ENCODE data around the gene SDE2.
"Not testable (repeated sequence)": the region's sequence is repeated elsewhere in the genome, so short reads cannot be mapped to it uniquely, and the experiment has no call there.

SDE2 gene

GRCh38 chr1:226029093-226029496 is 30.0 kb upstream of the SDE2 start:
- Histone ChIP-seq H3K4me3 (ENCODE audit: low read depth in 1 of 2, low read length in 2 of 2) (no peak overlapping the region), H3K27ac (ENCODE audit: low read depth, low read length) (no peak overlapping the region), H3K9ac (ENCODE audit: low read length) (no peak overlapping the region), H3K36me3 (ENCODE audit: insufficient read depth, low read length) (no peaks in the 10 kb centered on the region), H3K9me3 (ENCODE audit: low read length) (no peaks in the 10 kb centered on the region), H3K4me1 (ENCODE audit: insufficient read depth, low read length) (no peaks in the 10 kb centered on the region), H3K27me3 (ENCODE audit: control insufficient read depth in 1 of 2, insufficient read depth in 2 of 2, low read length in 2 of 2) (no peaks in the 10 kb centered on the region)

GRCh38 chr1:226027538-226028217 is 28.5 kb upstream of the SDE2 start:
- Histone ChIP-seq H3K9ac (ENCODE audit: low read length) (no peak overlapping the region), H3K4me1 (ENCODE audit: insufficient read depth, low read length) (no peaks in the 10 kb centered on the region), H3K4me3 (ENCODE audit: low read depth in 1 of 2, low read length in 2 of 2) (no peak overlapping the region), H3K27me3 (ENCODE audit: control insufficient read depth in 1 of 2, insufficient read depth in 2 of 2, low read length in 2 of 2) (no peaks in the 10 kb centered on the region), H3K36me3 (ENCODE audit: insufficient read depth, low read length) (no peaks in the 10 kb centered on the region), H3K9me3 (ENCODE audit: low read length) (no peaks in the 10 kb centered on the region), H3K27ac (ENCODE audit: low read depth, low read length) (no peak overlapping the region)

GRCh38 chr1:226026833-226027232 is 27.7 kb upstream of the SDE2 start:
- Histone ChIP-seq H3K36me3 (ENCODE audit: insufficient read depth, low read length) (no peaks in the 10 kb centered on the region), H3K4me3 (ENCODE audit: low read depth in 1 of 2, low read length in 2 of 2) (no peak overlapping the region), H3K4me1 (ENCODE audit: insufficient read depth, low read length) (no peaks in the 10 kb centered on the region), H3K27ac (ENCODE audit: low read depth, low read length) (no peak overlapping the region), H3K9ac (ENCODE audit: low read length) (no peak overlapping the region), H3K27me3 (ENCODE audit: control insufficient read depth in 1 of 2, insufficient read depth in 2 of 2, low read length in 2 of 2) (no peaks in the 10 kb centered on the region), H3K9me3 (ENCODE audit: low read length) (no peaks in the 10 kb centered on the region)

GRCh38 chr1:226023735-226024134 is 24.6 kb upstream of the SDE2 start:
- H3K27me3 ChIP-seq (ENCODE audit: control insufficient read depth in 1 of 2, insufficient read depth in 2 of 2, low read length in 2 of 2) = no peaks in the 10 kb centered on the region
- H3K4me1 ChIP-seq (ENCODE audit: insufficient read depth, low read length) = no peaks in the 10 kb centered on the region
- no peak overlapping the region for H3K27ac ChIP-seq (ENCODE audit: low read depth, low read length)
- no peak overlapping the region for H3K4me3 ChIP-seq (ENCODE audit: low read depth in 1 of 2, low read length in 2 of 2)
- no peak overlapping the region for H3K9ac ChIP-seq (ENCODE audit: low read length)
- no peaks in the 10 kb centered on the region for H3K36me3 ChIP-seq (ENCODE audit: insufficient read depth, low read length)
- no peaks in the 10 kb centered on the region for H3K9me3 ChIP-seq (ENCODE audit: low read length)

- Histone ChIP-seq H3K9me3 (ENCODE audit: low read length) (no peaks in the 10 kb centered on the region), H3K27me3 (ENCODE audit: control insufficient read depth in 1 of 2, insufficient read depth in 2 of 2, low read length in 2 of 2) (no peaks in the 10 kb centered on the region), H3K4me1 (ENCODE audit: insufficient read depth, low read length) (no peaks in the 10 kb centered on the region), H3K36me3 (ENCODE audit: insufficient read depth, low read length) (no peaks in the 10 kb centered on the region), H3K27ac (ENCODE audit: low read depth, low read length) (no peak overlapping the region), H3K4me3 (ENCODE audit: low read depth in 1 of 2, low read length in 2 of 2) (no peak overlapping the region), H3K9ac (ENCODE audit: low read length) (no peak overlapping the region)
Observed at GRCh38 chr1:226021801-226022200, 22.7 kb upstream of the SDE2 start.

- Histone ChIP-seq H3K9me3 (ENCODE audit: low read length) (no peaks in the 10 kb centered on the region), H3K27ac (ENCODE audit: low read depth, low read length) (no peak overlapping the region), H3K27me3 (ENCODE audit: control insufficient read depth in 1 of 2, insufficient read depth in 2 of 2, low read length in 2 of 2) (no peaks in the 10 kb centered on the region), H3K9ac (ENCODE audit: low read length) (no peak overlapping the region), H3K36me3 (ENCODE audit: insufficient read depth, low read length) (no peaks in the 10 kb centered on the region), H3K4me1 (ENCODE audit: insufficient read depth, low read length) (no peaks in the 10 kb centered on the region), H3K4me3 (ENCODE audit: low read depth in 1 of 2, low read length in 2 of 2) (no peak overlapping the region)
Observed at GRCh38 chr1:226021401-226021800, 22.3 kb upstream of the SDE2 start.

- Histone ChIP-seq H3K36me3 (ENCODE audit: insufficient read depth, low read length) (no peaks in the 10 kb centered on the region), H3K4me1 (ENCODE audit: insufficient read depth, low read length) (no peaks in the 10 kb centered on the region), H3K9ac (ENCODE audit: low read length) (no peak overlapping the region), H3K27me3 (ENCODE audit: control insufficient read depth in 1 of 2, insufficient read depth in 2 of 2, low read length in 2 of 2) (no peaks in the 10 kb centered on the region), H3K9me3 (ENCODE audit: low read length) (no peaks in the 10 kb centered on the region), H3K4me3 (ENCODE audit: low read depth in 1 of 2, low read length in 2 of 2) (no peak overlapping the region), H3K27ac (ENCODE audit: low read depth, low read length) (no peak overlapping the region)
Observed at GRCh38 chr1:226019572-226019971, 20.4 kb upstream of the SDE2 start.

- Histone ChIP-seq H3K4me3 (ENCODE audit: low read depth in 1 of 2, low read length in 2 of 2) (no peak overlapping the region), H3K9me3 (ENCODE audit: low read length) (no peaks in the 10 kb centered on the region), H3K4me1 (ENCODE audit: insufficient read depth, low read length) (no peaks in the 10 kb centered on the region), H3K27ac (ENCODE audit: low read depth, low read length) (no peak overlapping the region), H3K27me3 (ENCODE audit: control insufficient read depth in 1 of 2, insufficient read depth in 2 of 2, low read length in 2 of 2) (no peaks in the 10 kb centered on the region), H3K36me3 (ENCODE audit: insufficient read depth, low read length) (no peaks in the 10 kb centered on the region), H3K9ac (ENCODE audit: low read length) (no peak overlapping the region)
Observed at GRCh38 chr1:226017070-226017469, 17.9 kb upstream of the SDE2 start.

- Histone ChIP-seq H3K4me3 (ENCODE audit: low read depth in 1 of 2, low read length in 2 of 2) (no peak overlapping the region), H3K9me3 (ENCODE audit: low read length) (no peaks in the 10 kb centered on the region), H3K27me3 (ENCODE audit: control insufficient read depth in 1 of 2, insufficient read depth in 2 of 2, low read length in 2 of 2) (no peaks in the 10 kb centered on the region), H3K36me3 (ENCODE audit: insufficient read depth, low read length) (no peaks in the 10 kb centered on the region), H3K9ac (ENCODE audit: low read length) (no peak overlapping the region), H3K27ac (ENCODE audit: low read depth, low read length) (no peak overlapping the region), H3K4me1 (ENCODE audit: insufficient read depth, low read length) (no peaks in the 10 kb centered on the region)
Observed at GRCh38 chr1:226009650-226010044, 10.5 kb upstream of the SDE2 start.

- H3K27ac ChIP-seq (ENCODE audit: low read depth, low read length); H3K4me3 ChIP-seq (ENCODE audit: low read depth in 1 of 2, low read length in 2 of 2); H3K36me3 ChIP-seq (ENCODE audit: insufficient read depth, low read length); H3K9me3 ChIP-seq (ENCODE audit: low read length); H3K27me3 ChIP-seq (ENCODE audit: control insufficient read depth in 1 of 2, insufficient read depth in 2 of 2, low read length in 2 of 2); H3K4me1 ChIP-seq (ENCODE audit: insufficient read depth, low read length); H3K9ac ChIP-seq (ENCODE audit: low read length): not testable (repeated sequence)
Observed at GRCh38 chr1:226007126-226007892, 8.2 kb upstream of the SDE2 start.

GRCh38 chr1:226006686-226007085 is 7.5 kb upstream of the SDE2 start:
- no peaks in the 10 kb centered on the region for H3K27me3 ChIP-seq (ENCODE audit: control insufficient read depth in 1 of 2, insufficient read depth in 2 of 2, low read length in 2 of 2)
- no peak overlapping the region for H3K4me3 ChIP-seq (ENCODE audit: low read depth in 1 of 2, low read length in 2 of 2)
- H3K36me3 ChIP-seq (ENCODE audit: insufficient read depth, low read length) = no peaks in the 10 kb centered on the region
- no peak overlapping the region for H3K9ac ChIP-seq (ENCODE audit: low read length)
- no peaks in the 10 kb centered on the region for H3K9me3 ChIP-seq (ENCODE audit: low read length)
- H3K4me1 ChIP-seq (ENCODE audit: insufficient read depth, low read length) = no peaks in the 10 kb centered on the region
- no peak overlapping the region for H3K27ac ChIP-seq (ENCODE audit: low read depth, low read length)

- Histone ChIP-seq H3K36me3 (ENCODE audit: insufficient read depth, low read length) (no peaks in the 10 kb centered on the region), H3K27me3 (ENCODE audit: control insufficient read depth in 1 of 2, insufficient read depth in 2 of 2, low read length in 2 of 2) (no peaks in the 10 kb centered on the region), H3K27ac (ENCODE audit: low read depth, low read length) (no peak overlapping the region), H3K4me1 (ENCODE audit: insufficient read depth, low read length) (peaks cover 6% of the 10 kb centered on the region), H3K9ac (ENCODE audit: low read length) (no peak overlapping the region), H3K9me3 (ENCODE audit: low read length) (no peaks in the 10 kb centered on the region), H3K4me3 (ENCODE audit: low read depth in 1 of 2, low read length in 2 of 2) (no peak overlapping the region)
Observed at GRCh38 chr1:226004396-226004795, 5.3 kb upstream of the SDE2 start.
